ENCODE data around the gene TMEM106B.
"Not testable (repeated sequence)": the region's sequence is repeated elsewhere in the genome, so short reads cannot be mapped to it uniquely, and the experiment has no call there.

Gene TMEM106B

GRCh38 chr7:12211054-12211710 is at the start of gene TMEM106B:
TSS of gene TMEM106B (plus strand) at chr7:12211294. CDS start at chr7:12214811, 3,517 bp downstream.
- peak; percentile 94 to 97 for DNase-seq (ENCODE audit: low read depth in 2 of 2)

GRCh38 chr7:12162415-12163113 is 48.5 kb upstream of the TMEM106B start:
- DNase-seq (ENCODE audit: low read depth in 2 of 2), result no peak

- not testable (repeated sequence) for DNase-seq (ENCODE audit: low read depth in 2 of 2)
Measured at GRCh38 chr7:12168065-12168464, 43.0 kb upstream of the TMEM106B start.

GRCh38 chr7:12169981-12170820 is 40.9 kb upstream of the TMEM106B start:
- peak in 1 of 2 donors; percentile 9 for DNase-seq (ENCODE audit: low read depth in 2 of 2)

GRCh38 chr7:12173671-12174070 is 37.4 kb upstream of the TMEM106B start:
- no peak for DNase-seq (ENCODE audit: low read depth in 2 of 2)

GRCh38 chr7:12174931-12175330 is 36.2 kb upstream of the TMEM106B start:
- DNase-seq (ENCODE audit: low read depth in 2 of 2), result no peak

- no peak for DNase-seq (ENCODE audit: low read depth in 2 of 2)
Measured at GRCh38 chr7:12178317-12178716, 32.8 kb upstream of the TMEM106B start.

- DNase-seq (ENCODE audit: low read depth in 2 of 2), result no peak
Measured at GRCh38 chr7:12194426-12194825, 16.7 kb upstream of the TMEM106B start.

- no peak for DNase-seq (ENCODE audit: low read depth in 2 of 2)
Measured at GRCh38 chr7:12196386-12196785, 14.7 kb upstream of the TMEM106B start.

- no peak for DNase-seq (ENCODE audit: low read depth in 2 of 2)
Measured at GRCh38 chr7:12199363-12199762, 11.7 kb upstream of the TMEM106B start.

- DNase-seq (ENCODE audit: low read depth in 2 of 2), result no peak
Measured at GRCh38 chr7:12207046-12207445, 4.0 kb upstream of the TMEM106B start.

- no peak for DNase-seq (ENCODE audit: low read depth in 2 of 2)
Measured at GRCh38 chr7:12209221-12209620, 1.9 kb upstream of the TMEM106B start.

- no peak for DNase-seq (ENCODE audit: low read depth in 2 of 2)
Measured at GRCh38 chr7:12210179-12211053, 678 bp upstream of the TMEM106B start.

GRCh38 chr7:12211711-12212485 is 804 bp downstream of the TMEM106B start:
- DNase-seq (ENCODE audit: low read depth in 2 of 2), result no peak

GRCh38 chr7:12217311-12217710 is 6.2 kb downstream of the TMEM106B start:
- DNase-seq (ENCODE audit: low read depth in 2 of 2), result no peak

- no peak for DNase-seq (ENCODE audit: low read depth in 2 of 2)
Measured at GRCh38 chr7:12220389-12221046, 9.4 kb downstream of the TMEM106B start.

- no peak for DNase-seq (ENCODE audit: low read depth in 2 of 2)
Measured at GRCh38 chr7:12221414-12221813, 10.3 kb downstream of the TMEM106B start.

GRCh38 chr7:12222889-12223579 is 11.9 kb downstream of the TMEM106B start:
- no peak for DNase-seq (ENCODE audit: low read depth in 2 of 2)

- DNase-seq (ENCODE audit: low read depth in 2 of 2), result not testable (repeated sequence)
Measured at GRCh38 chr7:12225017-12225416, 13.9 kb downstream of the TMEM106B start.

GRCh38 chr7:12226756-12227155 is 15.7 kb downstream of the TMEM106B start:
- DNase-seq (ENCODE audit: low read depth in 2 of 2), result no peak
